ENCODE results near the gene PBX1.

DNA sequence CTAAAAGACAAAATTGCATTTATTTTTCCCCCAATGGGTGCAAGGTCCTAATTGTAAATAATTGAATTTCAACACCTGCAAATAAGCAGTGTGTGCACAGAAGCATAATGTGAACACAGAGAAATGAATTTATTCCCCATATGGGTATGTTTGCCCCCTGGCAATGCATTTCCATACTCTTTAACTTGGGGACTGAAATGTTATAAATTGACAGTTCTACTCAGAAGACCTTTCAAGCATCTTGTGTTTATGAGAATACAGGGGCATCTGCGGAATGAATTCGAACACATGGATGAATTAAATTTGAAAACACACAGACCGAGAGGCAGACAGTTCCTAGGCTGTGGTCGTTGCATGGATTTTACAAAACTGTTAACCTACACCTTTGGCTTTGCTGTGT, 3.5 kb downstream of the PBX1 start:
- TF ChIP-seq, protein P1, sequence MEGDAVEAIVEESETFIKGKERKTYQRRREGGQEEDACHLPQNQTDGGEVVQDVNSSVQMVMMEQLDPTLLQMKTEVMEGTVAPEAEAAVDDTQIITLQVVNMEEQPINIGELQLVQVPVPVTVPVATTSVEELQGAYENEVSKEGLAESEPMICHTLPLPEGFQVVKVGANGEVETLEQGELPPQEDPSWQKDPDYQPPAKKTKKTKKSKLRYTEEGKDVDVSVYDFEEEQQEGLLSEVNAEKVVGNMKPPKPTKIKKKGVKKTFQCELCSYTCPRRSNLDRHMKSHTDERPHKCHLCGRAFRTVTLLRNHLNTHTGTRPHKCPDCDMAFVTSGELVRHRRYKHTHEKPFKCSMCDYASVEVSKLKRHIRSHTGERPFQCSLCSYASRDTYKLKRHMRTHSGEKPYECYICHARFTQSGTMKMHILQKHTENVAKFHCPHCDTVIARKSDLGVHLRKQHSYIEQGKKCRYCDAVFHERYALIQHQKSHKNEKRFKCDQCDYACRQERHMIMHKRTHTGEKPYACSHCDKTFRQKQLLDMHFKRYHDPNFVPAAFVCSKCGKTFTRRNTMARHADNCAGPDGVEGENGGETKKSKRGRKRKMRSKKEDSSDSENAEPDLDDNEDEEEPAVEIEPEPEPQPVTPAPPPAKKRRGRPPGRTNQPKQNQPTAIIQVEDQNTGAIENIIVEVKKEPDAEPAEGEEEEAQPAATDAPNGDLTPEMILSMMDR (IDR thresholded peaks at IDR 0.05) = no peak
- TF ChIP-seq POLR2A (IDR thresholded peaks at IDR 0.05) = no peak
- TF ChIP-seq EP300 (IDR thresholded peaks at IDR 0.05) = no peak
